HG03139 (cell line): ENCODE data around the gene ABLIM2.

Experiments
- ATAC-seq: cut with Tn5 transposase; IDR thresholded peaks from one replicate; pipeline ENCODE4 v1.9.1; 2021; ENCODE audit not compliant: unreplicated experiment

Gene ABLIM2

DNA sequence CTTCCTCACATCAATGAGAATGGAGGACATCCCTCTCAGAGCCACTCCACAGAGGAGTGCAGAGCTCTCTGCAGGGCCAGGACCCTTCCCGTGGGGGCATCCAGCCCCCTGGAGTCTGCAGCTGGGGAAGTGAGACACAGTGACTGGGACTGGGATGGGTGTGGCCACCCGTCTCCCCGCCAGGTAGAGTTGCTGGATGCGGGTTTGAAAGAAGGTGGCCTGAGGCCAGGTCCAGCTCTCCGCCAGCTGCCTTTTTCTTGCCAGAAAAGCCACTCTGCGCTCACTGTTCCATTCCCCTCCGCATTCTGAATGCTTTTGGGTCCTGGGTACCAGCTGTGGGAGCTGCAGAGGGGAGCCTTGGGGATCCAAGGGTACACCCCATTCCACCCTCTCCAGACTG, 82.6 kb downstream of the ABLIM2 start:
- ATAC-seq = no peak

- no peak for ATAC-seq
These were observed 85.3 kb downstream of the ABLIM2 start for GRCh38 chr4:8073206-8073863.

DNA sequence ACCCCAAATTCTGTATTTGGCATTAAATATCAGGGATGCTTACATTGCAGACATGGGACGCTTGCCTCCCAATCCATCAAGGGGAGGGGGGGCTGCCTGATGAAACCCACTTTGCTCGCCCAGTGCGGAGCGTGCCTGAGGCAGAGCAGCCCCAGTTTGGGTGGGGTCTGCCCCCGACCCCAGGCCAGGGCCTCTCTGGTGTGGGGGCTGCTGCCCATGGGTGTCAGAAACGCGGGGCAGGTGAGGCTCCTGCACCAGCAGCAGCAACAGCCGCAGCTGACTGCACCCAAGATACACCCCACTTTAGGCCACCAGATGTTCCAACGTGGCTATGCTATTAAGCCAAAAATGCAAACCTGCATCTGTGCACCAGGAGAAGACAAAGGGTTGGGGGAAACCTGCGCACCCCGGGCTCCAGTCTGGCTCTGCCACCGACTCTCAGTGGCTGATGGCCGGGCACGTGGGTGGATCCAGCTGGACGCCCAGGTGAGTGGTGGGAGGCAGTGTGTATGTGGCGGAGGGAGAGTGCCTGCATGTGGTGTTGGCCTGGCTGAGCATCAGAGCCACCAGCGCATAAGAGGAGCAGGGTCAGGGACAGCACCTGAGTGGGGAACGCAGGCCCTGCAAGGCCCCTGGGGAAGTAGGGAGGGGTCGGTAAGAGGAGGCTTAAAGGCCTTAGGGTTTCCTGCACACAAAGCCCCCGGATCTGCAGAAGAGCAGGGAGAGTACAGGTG, 86.2 kb downstream of the ABLIM2 start:
- no peak for ATAC-seq

DNA sequence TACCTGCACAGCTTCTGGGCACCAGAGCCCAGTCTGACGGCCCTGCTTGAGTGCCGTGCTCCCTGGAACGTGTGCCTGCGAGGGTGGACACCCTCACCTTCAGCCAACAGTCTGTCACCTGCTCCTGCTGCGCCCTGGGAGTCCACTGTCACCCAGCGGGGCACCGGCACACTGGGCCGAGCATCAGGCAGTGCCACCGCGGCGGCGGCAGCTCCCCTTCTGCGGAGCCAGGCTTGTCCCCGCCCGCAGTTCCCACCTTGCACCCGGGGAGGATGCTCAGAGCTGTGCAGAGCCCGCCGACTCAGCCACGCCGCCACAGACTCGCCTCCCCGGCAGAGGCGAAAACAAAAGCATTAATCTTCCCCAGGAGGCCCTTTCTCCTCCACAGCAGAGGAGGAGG, 86.8 kb downstream of the ABLIM2 start:
- ATAC-seq = no peak

DNA sequence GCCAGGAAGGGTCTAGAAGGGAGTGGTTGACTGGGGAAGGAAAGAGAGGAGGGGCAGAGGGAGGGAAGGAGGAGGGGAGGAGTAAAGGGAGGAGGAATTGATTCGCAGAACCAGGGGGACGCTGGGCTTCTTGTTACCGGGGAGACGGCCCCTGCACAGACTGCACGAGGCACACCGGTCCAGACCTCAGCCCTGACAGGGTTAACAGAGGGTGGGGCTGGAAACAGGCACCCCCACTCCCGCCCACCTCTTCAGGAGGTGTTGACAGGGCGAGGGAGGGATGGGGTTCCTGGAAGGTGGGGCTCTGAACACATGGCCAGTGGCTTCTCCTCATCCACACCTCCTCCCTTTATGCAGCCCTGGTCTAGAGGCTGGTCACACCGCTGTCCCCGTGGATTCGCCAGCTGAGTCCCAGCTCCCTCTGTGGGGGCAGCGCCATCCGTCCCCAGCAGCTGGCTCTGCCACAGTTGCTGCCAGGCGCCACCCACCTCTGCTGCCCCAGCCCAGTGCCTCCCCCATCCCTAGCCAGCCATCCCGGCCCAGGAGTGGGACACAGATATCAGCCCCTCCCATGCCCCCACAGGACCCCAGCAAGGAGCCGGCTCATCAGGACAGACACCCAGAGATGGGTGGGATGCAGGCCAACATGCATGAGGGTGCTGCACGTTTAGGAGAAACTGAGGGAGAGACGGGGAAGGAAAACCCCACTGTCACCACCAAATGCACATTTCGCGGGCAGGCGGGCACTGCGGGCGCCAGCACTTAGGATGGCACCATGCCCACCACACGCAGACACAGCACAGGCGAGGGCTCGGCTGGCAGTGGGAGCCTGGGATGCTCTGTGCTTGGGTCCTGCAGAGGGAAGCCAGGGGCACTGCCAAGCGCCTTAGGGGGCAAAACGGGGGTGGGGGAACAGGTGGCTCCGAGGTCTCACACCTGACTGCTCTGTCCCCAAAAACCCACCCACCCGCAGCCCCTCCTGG, 87.6 kb downstream of the ABLIM2 start:
- ATAC-seq = no peak

GRCh38 chr4:8069102-8069752, 89.4 kb downstream of the ABLIM2 start:
- ATAC-seq = no peak

GRCh38 chr4:8067945-8068896, 90.4 kb downstream of the ABLIM2 start:
- ATAC-seq = no peak

DNA sequence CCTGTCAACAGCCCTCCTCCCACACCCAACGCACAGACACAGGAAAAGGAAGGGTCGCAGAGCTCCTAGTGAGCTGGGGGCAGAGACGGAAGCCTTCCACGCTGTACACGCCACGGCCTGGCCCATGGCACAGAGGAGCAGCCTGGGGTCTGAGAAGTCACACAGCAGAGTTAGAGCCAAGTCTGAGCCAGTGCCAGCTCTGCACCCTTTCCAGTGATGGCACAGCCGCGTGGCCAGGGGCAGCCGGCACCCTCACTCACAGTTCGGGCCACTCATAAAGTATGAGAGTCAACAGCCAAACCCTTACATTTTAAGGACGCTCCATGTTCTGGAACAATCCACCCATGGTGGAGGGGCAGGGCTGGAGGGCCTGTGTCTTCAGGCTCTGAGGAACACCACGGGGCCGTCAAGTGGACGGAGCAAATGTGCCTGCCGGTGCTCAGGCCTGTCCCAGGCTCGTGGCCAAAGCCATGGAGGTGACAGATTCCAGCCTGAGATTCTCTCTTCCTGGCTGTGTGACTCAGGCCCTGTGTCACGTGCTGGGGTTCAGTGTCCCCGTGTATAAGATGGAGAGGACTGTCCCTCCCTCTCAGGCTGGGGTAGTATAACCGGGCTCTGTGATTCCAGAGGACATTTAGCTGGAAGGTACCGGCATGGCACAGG, 91.2 kb downstream of the ABLIM2 start:
- no peak for ATAC-seq

DNA sequence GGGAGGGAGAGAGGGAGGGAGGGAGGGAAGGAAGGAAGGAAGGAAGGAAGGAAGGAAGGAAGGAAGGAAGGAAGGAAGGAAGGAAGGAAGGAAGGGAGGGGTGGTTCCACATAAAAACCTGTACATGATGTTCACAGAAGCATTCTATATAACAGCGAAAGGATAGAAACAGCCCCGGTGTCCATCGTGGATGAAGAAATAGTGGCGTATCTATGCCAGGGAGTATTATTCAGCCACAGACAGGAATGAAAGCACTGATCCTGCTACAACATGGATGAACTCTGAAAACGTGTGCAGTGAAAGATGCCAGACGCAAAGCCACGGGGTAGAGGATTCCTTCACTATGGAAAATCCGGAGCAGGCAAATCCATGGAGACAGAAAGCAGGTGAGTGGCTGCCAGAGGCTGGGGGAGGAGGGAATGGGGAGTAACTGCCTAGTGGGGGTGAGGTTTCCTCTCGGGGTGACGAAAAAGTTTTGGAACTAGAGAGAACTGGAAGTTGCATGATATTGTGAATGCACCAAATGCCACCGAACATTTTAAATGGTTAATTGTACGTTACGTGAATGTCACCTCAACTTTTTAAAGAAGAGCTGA, 92.2 kb downstream of the ABLIM2 start:
- no peak for ATAC-seq

- no peak for ATAC-seq
These were observed 94.5 kb downstream of the ABLIM2 start for GRCh38 chr4:8063974-8064563.

- no peak for ATAC-seq
These were observed 97.0 kb downstream of the ABLIM2 start for GRCh38 chr4:8061573-8061972.

GRCh38 chr4:8061145-8061544, 97.5 kb downstream of the ABLIM2 start:
- ATAC-seq = no peak

DNA sequence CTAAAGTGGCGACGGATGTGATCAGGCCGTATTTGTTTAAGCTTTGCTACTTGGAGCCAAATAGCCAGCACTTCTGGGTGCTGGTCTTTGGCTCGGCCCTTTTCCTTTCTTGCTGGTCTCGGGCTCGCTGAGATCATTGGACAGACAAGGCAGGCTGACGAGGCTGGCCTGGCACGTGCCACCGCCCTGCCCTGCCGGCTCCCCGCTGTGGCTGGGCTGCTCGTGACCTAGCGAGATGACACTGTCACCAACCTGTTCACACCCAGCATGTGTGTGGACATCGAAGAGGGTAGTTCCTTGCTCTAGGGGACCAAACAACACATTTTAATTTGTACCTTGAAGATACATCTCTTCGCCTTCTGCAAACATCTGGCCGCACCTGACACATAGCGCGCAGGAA, 98.0 kb downstream of the ABLIM2 start:
- ATAC-seq = no peak

GRCh38 chr4:8058031-8058479, 100.6 kb downstream of the ABLIM2 start:
- no peak for ATAC-seq

DNA sequence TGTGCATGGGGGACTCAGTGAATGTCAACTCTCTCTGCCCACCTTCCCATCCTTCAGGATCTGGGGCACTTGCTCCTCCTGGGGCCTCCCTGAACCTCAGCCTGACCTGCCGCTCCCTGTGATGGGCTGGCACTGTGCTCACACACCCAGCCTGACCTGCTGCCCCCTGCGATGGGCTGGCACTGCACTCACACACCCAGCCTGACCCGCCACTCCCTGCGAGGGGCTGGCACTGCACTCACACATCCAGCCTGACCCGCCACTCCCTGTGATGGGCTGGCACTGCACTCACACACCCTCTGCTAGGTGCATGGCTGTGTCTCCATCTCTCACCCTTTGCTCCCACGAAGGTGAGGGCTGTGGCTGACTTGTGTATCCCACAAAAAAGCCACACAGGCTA, 103.4 kb downstream of the ABLIM2 start:
- no peak for ATAC-seq

DNA sequence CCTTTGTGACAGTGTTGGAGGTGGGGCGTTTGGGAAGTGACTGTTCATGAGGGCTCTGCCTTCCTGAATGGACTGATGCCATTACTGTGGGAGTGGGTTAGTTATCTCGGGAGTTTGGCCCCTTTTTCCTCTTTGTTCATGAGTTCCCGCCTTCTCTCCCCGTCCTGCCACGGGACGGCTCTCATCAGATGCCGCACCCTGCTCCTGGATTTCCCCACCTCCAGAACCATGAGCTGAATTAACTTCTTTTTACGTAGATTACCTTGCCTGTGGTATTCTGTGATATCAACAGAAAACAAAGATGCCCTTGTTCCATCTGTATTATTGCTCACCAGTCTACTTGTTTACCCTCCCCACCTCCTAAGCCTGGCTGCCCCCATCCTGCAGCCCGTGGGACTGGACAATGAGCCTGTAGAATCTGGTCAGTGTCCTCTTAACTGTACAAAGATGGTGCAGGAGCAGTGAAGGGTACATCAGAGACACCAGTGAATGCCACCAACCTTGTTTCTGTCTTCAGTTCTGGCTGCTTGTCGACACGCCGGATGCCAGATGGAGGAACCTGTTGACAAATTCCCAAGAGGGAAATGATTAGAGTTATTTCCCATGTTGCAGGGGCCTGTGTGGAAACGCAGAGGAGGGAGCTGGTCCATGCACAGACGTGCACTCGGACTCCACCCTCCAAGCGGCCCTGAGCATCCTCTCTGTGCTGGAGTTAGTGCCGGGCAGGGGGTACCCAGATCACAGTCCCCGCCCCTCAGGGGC, 104.7 kb downstream of the ABLIM2 start:
- no peak for ATAC-seq

- ATAC-seq = no peak
These were observed 106.4 kb downstream of the ABLIM2 start for GRCh38 chr4:8052160-8052691.

GRCh38 chr4:8051644-8052043, 107.0 kb downstream of the ABLIM2 start:
- no peak for ATAC-seq
